Colon (tissue), 2 donors: ENCODE measurements around the gene LSP1.
"Not testable (repeated sequence)": the region's sequence is repeated elsewhere in the genome, so short reads cannot be mapped to it uniquely, and the experiment has no call there.

Source experiments
- FAIRE-seq: peaks from 2 replicates; lab custom pipeline; 2012; peaks lifted over from hg19 to GRCh38; lab: Jason Lieb, UNC
- donor health status: control.
- donor health status: control.

LSP1 gene

GRCh38 chr11:1877211-1878136 is 24.6 kb downstream of the LSP1 start:
- FAIRE-seq, result no peak

GRCh38 chr11:1878137-1879031 is 25.5 kb downstream of the LSP1 start:
- no peak for FAIRE-seq

- no peak for FAIRE-seq
Observed at GRCh38 chr11:1879342-1879940, 26.6 kb downstream of the LSP1 start.

GRCh38 chr11:1879941-1880720 is 27.2 kb downstream of the LSP1 start:
- FAIRE-seq, result no peak

DNA sequence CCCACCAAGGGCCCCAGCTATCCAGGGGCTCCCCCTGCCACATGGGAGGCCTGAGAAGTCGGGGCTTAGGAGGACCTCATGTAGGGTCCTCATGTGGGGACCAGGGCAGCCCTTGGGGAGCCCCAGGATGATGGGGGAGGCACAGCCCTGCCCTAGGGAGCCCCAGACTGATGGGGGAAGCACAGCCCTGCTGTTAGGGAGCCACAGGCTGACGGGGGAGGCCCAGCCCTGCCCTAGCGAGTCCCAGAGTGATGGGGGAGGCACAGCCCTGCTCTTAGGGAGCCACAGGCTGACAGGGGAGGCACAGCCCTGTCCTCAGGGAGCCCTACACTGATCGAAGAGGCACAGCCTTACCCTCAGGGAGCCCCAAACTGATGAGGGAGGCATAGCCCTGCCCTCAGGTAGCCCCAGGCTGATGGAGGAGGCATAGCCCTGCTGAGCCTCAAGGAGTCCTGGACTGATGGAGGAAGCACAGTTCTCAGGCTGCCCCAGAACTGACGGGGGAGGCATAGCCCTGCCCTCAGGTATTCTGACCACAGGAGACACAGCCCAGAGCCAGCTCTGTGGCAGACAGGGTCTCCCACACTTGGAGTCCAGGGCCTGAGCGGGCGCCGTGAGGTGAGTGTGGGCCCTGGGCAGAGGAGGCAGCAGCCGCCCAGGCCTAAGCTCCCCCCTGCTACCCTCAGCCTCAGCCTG is 28.0 kb downstream of the LSP1 start:
- FAIRE-seq, result no peak

- no peak for FAIRE-seq
Observed at GRCh38 chr11:1881442-1882264, 28.8 kb downstream of the LSP1 start.

GRCh38 chr11:1882265-1883238 is 29.7 kb downstream of the LSP1 start:
- FAIRE-seq, result no peak

- no peak for FAIRE-seq
Observed at GRCh38 chr11:1883346-1884302, 30.7 kb downstream of the LSP1 start.

DNA sequence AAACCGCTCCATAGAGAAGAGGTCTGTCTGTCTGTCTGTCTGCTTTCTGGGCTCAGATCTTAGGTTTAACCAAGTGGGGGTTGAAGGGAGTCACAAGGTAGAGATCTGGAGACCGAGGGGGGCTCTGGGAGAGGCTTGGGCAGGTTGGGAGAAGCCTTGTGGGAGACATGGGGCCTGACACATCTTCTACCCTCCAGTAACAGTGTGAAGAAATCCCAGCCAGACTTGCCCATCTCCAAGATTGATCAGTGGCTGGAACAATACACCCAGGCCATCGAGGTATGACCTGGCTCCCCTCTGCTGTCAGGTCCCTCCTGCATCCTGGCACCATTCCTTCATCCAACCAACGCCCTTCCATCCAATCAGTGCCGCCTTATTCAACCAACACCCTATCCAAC is 31.4 kb downstream of the LSP1 start:
- no peak for FAIRE-seq

DNA sequence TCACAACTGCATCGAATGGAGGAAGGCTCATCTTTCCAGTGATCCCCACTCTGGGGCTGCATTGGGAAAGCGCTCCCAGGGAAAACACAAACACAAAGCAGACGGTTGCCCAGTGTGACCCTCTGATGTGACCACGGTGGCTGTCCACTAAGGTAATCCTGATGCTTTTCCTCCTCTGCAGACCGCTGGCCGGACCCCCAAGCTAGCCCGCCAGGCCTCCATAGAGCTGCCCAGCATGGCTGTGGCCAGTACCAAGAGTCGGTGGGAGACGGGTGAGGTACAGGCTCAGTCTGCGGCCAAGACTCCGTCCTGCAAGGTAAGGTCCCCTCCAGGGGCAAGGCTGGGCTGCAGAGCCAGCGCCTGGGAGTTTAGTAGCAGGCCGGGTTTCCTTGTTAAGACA is 33.7 kb downstream of the LSP1 start:
- not testable (repeated sequence) for FAIRE-seq

- no peak for FAIRE-seq
Observed at GRCh38 chr11:1887451-1888346, 34.8 kb downstream of the LSP1 start.

DNA sequence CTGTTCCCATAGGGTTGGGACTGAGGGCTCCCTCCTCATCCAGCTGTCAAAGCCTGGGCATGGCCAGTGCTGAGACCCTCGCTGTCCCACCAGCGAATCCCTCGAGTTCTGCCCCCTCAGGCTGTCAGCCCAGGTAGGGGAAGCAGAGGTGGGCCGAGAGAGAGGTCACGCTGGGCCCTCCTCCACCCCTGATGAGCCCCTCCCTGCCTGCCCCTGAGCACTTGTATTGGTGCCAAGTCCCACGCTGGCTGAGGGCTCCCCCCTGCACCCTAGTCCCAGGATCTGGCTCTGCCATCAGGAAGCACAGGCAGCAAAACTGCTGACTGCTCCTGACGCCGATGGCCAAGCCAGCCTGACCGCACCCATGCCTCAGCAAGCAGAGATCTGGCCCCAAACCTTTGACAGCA is 35.5 kb downstream of the LSP1 start:
- FAIRE-seq, result no peak

DNA sequence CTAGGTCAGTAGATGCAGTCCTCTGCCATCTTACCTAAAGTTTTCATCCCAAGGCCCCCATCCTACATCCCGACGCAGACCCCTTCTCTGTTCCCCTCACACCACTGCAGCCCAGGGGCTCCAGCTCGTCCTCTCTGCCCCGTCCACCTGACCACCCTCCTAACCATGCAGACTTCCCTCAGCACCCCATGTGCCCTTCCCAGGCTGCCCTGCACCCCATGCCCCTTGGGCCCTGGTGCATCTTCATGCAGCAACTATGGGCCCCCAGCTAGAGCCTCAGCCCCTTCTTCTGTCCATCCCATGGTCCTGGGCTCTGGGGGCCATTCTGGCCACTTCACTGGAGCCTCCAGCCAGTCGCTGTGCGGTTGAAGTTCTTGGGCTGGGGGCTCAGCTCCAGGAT is 35.9 kb downstream of the LSP1 start:
- FAIRE-seq, result no peak

- no peak for FAIRE-seq
Observed at GRCh38 chr11:1889224-1889930, 36.5 kb downstream of the LSP1 start.

GRCh38 chr11:1889941-1890855 is 37.3 kb downstream of the LSP1 start:
- FAIRE-seq, result no peak
